Prostate gland (tissue), 2 donors: ENCODE results near the gene CACNA2D1.

Experiments
- POLR2AphosphoS5 ChIP-seq: sonication (generic); formaldehyde crosslinking; IDR thresholded peaks from one replicate; pipeline ENCODE4 v1.6.1; 2017; ENCODE audit warnings: antibody characterized with exemption
- TF ChIP-seq, protein P1 (sequence below), 4 experiments: fragments of 200-600 bp in 2 of 4; fragments of 450-650 bp in 2 of 4; sonication (generic) in 2 of 4; IDR thresholded peaks; 1 replicate in 3 of 4; 2 replicates in 1 of 4; pipeline ENCODE4 v1.5.1; 2016 to 2019; ENCODE audit warnings: antibody characterized with exemption in 4 of 4, mild to moderate bottlenecking in 2 of 4, moderate library complexity in 2 of 4

DNA sequence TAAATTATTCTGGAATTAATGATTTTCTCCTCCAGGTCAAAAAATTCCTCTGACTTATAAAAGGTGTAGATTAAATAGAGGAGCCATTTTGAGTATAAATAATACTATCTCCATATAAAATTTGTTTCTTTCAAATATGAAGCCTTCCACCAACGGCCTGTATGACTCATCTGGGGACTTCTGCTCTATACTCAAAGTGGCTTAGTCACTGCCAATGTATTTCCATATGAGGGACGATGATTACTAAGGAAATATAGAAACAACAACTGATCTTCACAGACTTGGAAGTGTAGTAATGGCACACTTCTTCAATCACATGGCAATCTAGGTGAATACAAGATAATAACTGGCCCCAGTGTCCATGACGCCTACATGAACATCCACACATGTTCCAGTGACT, 338.1 kb downstream of the CACNA2D1 start:
- TF ChIP-seq, protein P1, sequence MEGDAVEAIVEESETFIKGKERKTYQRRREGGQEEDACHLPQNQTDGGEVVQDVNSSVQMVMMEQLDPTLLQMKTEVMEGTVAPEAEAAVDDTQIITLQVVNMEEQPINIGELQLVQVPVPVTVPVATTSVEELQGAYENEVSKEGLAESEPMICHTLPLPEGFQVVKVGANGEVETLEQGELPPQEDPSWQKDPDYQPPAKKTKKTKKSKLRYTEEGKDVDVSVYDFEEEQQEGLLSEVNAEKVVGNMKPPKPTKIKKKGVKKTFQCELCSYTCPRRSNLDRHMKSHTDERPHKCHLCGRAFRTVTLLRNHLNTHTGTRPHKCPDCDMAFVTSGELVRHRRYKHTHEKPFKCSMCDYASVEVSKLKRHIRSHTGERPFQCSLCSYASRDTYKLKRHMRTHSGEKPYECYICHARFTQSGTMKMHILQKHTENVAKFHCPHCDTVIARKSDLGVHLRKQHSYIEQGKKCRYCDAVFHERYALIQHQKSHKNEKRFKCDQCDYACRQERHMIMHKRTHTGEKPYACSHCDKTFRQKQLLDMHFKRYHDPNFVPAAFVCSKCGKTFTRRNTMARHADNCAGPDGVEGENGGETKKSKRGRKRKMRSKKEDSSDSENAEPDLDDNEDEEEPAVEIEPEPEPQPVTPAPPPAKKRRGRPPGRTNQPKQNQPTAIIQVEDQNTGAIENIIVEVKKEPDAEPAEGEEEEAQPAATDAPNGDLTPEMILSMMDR (IDR thresholded peaks at IDR 0.05): no peak
- no peak for TF ChIP-seq POLR2AphosphoS5
